HCT116 (cell line): Measurements from ENCODE around the gene AGAP1. TPM values are rescaled to one million over a fixed set of nuclear protein-coding genes. Genes with fewer than 3 reads are reported as not detected.

Experiments
- ATAC-seq: fragments of 200-7000 bp; cut with Tn5 transposase; 2 replicates; pipeline ENCODE4 v1.9.1; 2020; ENCODE audit warnings: mild to moderate bottlenecking, moderate library complexity
- BruUV-seq: library from RNA; stranded (reverse); fragments of 400-500 nt; replicated peaks from 2 replicates; lab custom pipeline; 2021; lab: Mats Ljungman, UMichigan
- CTCF ChIA-PET: fragments of 300-600 bp; sonication (Branson Sonifier 250); formaldehyde crosslinking; loops from one replicate; lab custom pipeline; 2021; ENCODE audit warnings: antibody characterized with exemption; lab: Charles Lee
- POLR2A ChIA-PET: fragments of 300-600, 350-600 bp; sonication (Branson Sonifier 250); formaldehyde crosslinking; loops from one replicate; lab custom pipeline; 2021; ENCODE audit warnings: antibody characterized with exemption; lab: Charles Lee
- RAD21 ChIA-PET, 2 experiments: fragments of 300-600 bp; sonication (Branson Sonifier 250); formaldehyde crosslinking; loops; one replicate each; lab custom pipeline; 2023; ENCODE audit warnings: low total read pairs in 2 of 2; ENCODE audit not compliant: uncharacterized antibody in 2 of 2, unreplicated experiment in 2 of 2, low non-redundant PET in 1 of 2; lab: Charles Lee
- DNase-seq: peaks from one replicate; pipeline ENCODE4 v3.0.0-alpha.2; 2010; ENCODE audit warnings: low read depth, low spot score
- H2AFZ ChIP-seq: fragments of 200-600 bp; shearing (Covaris generic), sonication (generic); 2 replicates; pipeline ENCODE4 v1.6.1; 2017; ENCODE audit warnings: low read depth, mixed run types, mixed read lengths, antibody characterized with exemption, low read length; ENCODE audit not compliant: poor library complexity, severe bottlenecking
- H3K27ac ChIP-seq: 2 replicates; pipeline ENCODE4 v1.5.1; 2012; ENCODE audit warnings: low read depth, low read length
- H3K27me3 ChIP-seq: fragments of 200-600 bp; sonication (generic); 2 replicates; pipeline ENCODE4 v1.6.1; 2016; ENCODE audit warnings: mixed run types, low read length, mixed read lengths; ENCODE audit not compliant: insufficient read depth
- H3K36me3 ChIP-seq, 2 experiments: fragments of 200-500 bp in 1 of 2; fragments of 200-600 bp in 1 of 2; sonication (Bioruptor generic) in 1 of 2; sonication (generic) in 1 of 2; 2 replicates each; pipeline versions ENCODE4 v1.5.1 to v1.6.1; 2014 to 2016; ENCODE audit warnings: low read length in 2 of 2, inconsistent platforms in 1 of 2, mixed read lengths in 1 of 2, mixed run types in 1 of 2; ENCODE audit not compliant: insufficient read depth in 2 of 2, control insufficient read depth in 1 of 2
- H3K4me1 ChIP-seq, 2 experiments: fragments of 200-600 bp in 1 of 2; sonication (generic) in 1 of 2; 2 replicates each; pipeline versions ENCODE4 v1.5.1 to v1.6.1; 2012 to 2017; ENCODE audit warnings: low read length in 2 of 2, inconsistent platforms in 1 of 2, mild to moderate bottlenecking in 1 of 2, mixed read lengths in 1 of 2, mixed run types in 1 of 2, moderate library complexity in 1 of 2; ENCODE audit not compliant: insufficient read depth in 2 of 2, control insufficient read depth in 1 of 2
- H3K4me2 ChIP-seq: fragments of 200-600 bp; sonication (generic); 2 replicates; pipeline ENCODE4 v1.6.1; 2017; ENCODE audit warnings: mixed run types, low read length, mixed read lengths
- H3K4me3 ChIP-seq, 2 experiments: fragments of 200-600 bp in 1 of 2; sonication (generic) in 1 of 2; replicated peaks in 1 of 2; 2 replicates each; pipeline ENCODE4 v1.5.1; 2011 to 2016; ENCODE audit warnings: low read length in 2 of 2, control low read depth in 1 of 2, low read depth in 1 of 2, mild to moderate bottlenecking in 1 of 2, mixed read lengths in 1 of 2, mixed run types in 1 of 2
- H3K79me2 ChIP-seq: fragments of 200-600 bp; sonication (generic); 2 replicates; pipeline ENCODE4 v1.6.1; 2017; ENCODE audit warnings: mild to moderate bottlenecking, mixed run types, low read length, moderate library complexity, mixed read lengths; ENCODE audit not compliant: insufficient read depth
- H3K9ac ChIP-seq: fragments of 200-600 bp; sonication (generic); 2 replicates; pipeline ENCODE4 v1.6.1; 2016; ENCODE audit warnings: low read length, mixed read lengths
- H3K9me2 ChIP-seq: fragments of 200-600 bp; sonication (generic), shearing (Covaris generic); 2 replicates; pipeline ENCODE4 v1.6.1; 2017; ENCODE audit warnings: mixed run types, mild to moderate bottlenecking, moderate library complexity; ENCODE audit not compliant: insufficient read depth
- H3K9me3 ChIP-seq, 2 experiments: fragments of 200-500 bp in 1 of 2; fragments of 200-600 bp in 1 of 2; sonication (Bioruptor generic) in 1 of 2; sonication (generic) in 1 of 2; 2 replicates each; pipeline ENCODE4 v1.6.1; 2014 to 2017; ENCODE audit warnings: low read length in 2 of 2, mixed read lengths in 2 of 2, inconsistent platforms in 1 of 2, low read depth in 1 of 2, mild to moderate bottlenecking in 1 of 2, mixed run types in 1 of 2, moderate library complexity in 1 of 2; ENCODE audit not compliant: control insufficient read depth in 1 of 2, insufficient read depth in 1 of 2
- H4K20me1 ChIP-seq: fragments of 200-600 bp; sonication (generic), shearing (Covaris generic); 2 replicates; pipeline ENCODE4 v1.6.1; 2017; ENCODE audit warnings: mixed run types, mild to moderate bottlenecking, moderate library complexity; ENCODE audit not compliant: insufficient read depth
- CBX3 ChIP-seq: IDR thresholded peaks from 2 replicates; pipeline ENCODE4 v1.6.1; 2012; ENCODE audit warnings: low read depth
- EZH2 ChIP-seq: fragments of 200-600 bp; sonication (generic); IDR thresholded peaks from 2 replicates; pipeline ENCODE4 v1.6.1; 2017; ENCODE audit warnings: antibody characterized with exemption, mixed run types
- EZH2phosphoT487 ChIP-seq: fragments of 200-600 bp; IDR thresholded peaks from 2 replicates; pipeline ENCODE4 v1.6.1; 2018; ENCODE audit warnings: antibody characterized with exemption, borderline replicate concordance
- FOSL1 ChIP-seq: IDR thresholded peaks from 2 replicates; pipeline ENCODE4 v1.6.1; 2012; ENCODE audit warnings: low read depth
- JUND ChIP-seq: IDR thresholded peaks from 2 replicates; pipeline ENCODE4 v1.6.1; 2012
- POLR2A ChIP-seq: IDR thresholded peaks from 2 replicates; pipeline ENCODE4 v1.7.0; 2011; ENCODE audit warnings: borderline replicate concordance; ENCODE audit not compliant: insufficient read depth, insufficient read length; ENCODE audit errors: extremely low read depth
- POLR2AphosphoS5 ChIP-seq: IDR thresholded peaks from 2 replicates; pipeline ENCODE4 v1.6.1; 2011; ENCODE audit warnings: mild to moderate bottlenecking, low read depth, low read length, moderate library complexity
- RAD21 ChIP-seq: IDR thresholded peaks from 2 replicates; pipeline ENCODE4 v1.6.1; 2012; ENCODE audit warnings: low read depth, mild to moderate bottlenecking
- SIN3A ChIP-seq: IDR thresholded peaks from 2 replicates; pipeline ENCODE4 v1.6.1; 2012; ENCODE audit warnings: low read depth
- SRF ChIP-seq: IDR thresholded peaks from 2 replicates; pipeline ENCODE4 v1.6.1; 2012; ENCODE audit warnings: low read depth
- TCF7L2 ChIP-seq: IDR thresholded peaks from 2 replicates; pipeline ENCODE4 v1.7.0; 2011; ENCODE audit warnings: borderline replicate concordance, inconsistent platforms; ENCODE audit not compliant: insufficient read depth, insufficient read length; ENCODE audit errors: extremely low read depth
- YY1 ChIP-seq: IDR thresholded peaks from 2 replicates; pipeline ENCODE4 v1.6.1; 2011; ENCODE audit warnings: low read length, low read depth, moderate library complexity, mild to moderate bottlenecking; ENCODE audit not compliant: insufficient replicate concordance; ENCODE audit errors: extremely low read depth
- ZNF274 ChIP-seq: fragments of 200-500 bp; sonication (Bioruptor generic); IDR thresholded peaks from 2 replicates; pipeline ENCODE4 v1.6.1; 2014; ENCODE audit warnings: mild to moderate bottlenecking, low read depth, low read length, inconsistent platforms
- intact Hi-C: fragments of 100-400 bp; cut with micrococcal nuclease; formaldehyde crosslinking; loops from 2 replicates; pipeline ENCODE4 v1.10.0; 2022
- total RNA-seq: library from RNA; stranded (reverse); gene quantifications from one replicate; pipeline ENCODE4 v1.2.1, GENCODE V29; 2021; ENCODE audit not compliant: unreplicated experiment
- TF ChIP-seq, protein P1 (sequence below): IDR thresholded peaks from 2 replicates; pipeline ENCODE4 v1.6.1; 2011; ENCODE audit warnings: mild to moderate bottlenecking, low read length, moderate library complexity; ENCODE audit not compliant: insufficient replicate concordance; ENCODE audit errors: extremely low read depth

The AGAP1 gene
- total RNA-seq, 1 experiment from 2014 or later = 43.8 TPM

DNA sequence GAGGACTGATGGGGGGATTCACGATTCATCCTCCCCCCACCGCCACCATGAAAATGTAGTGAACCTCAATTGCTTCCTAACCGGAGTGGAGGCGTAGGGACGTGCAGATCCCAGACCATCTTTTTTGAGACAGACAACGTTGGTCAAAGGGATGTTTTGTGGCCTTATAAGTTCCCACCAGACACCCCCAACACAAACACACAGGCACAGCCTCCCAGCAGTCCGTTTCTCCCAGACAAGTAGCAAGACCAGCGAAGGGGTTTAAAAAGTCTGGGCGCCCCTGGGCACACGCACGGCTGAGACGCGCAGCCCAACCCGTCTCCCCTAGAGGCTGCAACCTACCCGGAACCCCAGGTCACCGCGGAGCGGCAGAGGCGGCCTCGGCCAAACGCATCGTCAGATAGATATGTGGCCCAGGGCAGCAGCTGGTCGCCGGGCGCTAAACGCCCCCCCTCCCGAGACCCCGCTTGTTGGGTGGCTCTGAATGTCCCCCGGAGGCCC, 673.0 kb downstream of the AGAP1 start:
- H3K4me2 ChIP-seq = peak overlapping the region; percentile 95
- H3K4me3 ChIP-seq = peak overlapping the region; percentile 61 to 93
- peaks cover 0 to 27% of the 10 kb centered on the region in 2 experiments; a peak in 1 of 4 replicates for H3K4me1 ChIP-seq
- TF ChIP-seq RAD21 = no peak
- no peak for TF ChIP-seq EZH2phosphoT487
- no peak for TF ChIP-seq SIN3A
- no peak for TF ChIP-seq YY1
- no peak for TF ChIP-seq EZH2
- TF ChIP-seq, all 23 proteins: peak for 0
- TSS peak; percentile 32 for BruUV-seq
- H2AFZ ChIP-seq = peak overlapping the region; percentile 88
- H3K9me2 ChIP-seq = no peaks in the 10 kb centered on the region
- peak overlapping the region; percentile 87; the same call in 1 of the 2 replicates for H3K27ac ChIP-seq
- intact Hi-C loops = no loop called here
- peaks cover 37% of the 10 kb centered on the region for H3K79me2 ChIP-seq
- H3K9ac ChIP-seq = peak overlapping the region; percentile 95
- POLR2A ChIA-PET = no interaction called here
- DNase-seq = no peak
- H3K27me3 ChIP-seq = no peaks in the 10 kb centered on the region
- CTCF ChIA-PET = no interaction called here
- no peaks in the 10 kb centered on the region; the same call in 1 of the 2 replicates for H4K20me1 ChIP-seq
- ATAC-seq = peak; percentile 21
- no peaks in the 10 kb centered on the region for H3K9me3 ChIP-seq
- RAD21 ChIA-PET = no interaction called here
- H3K36me3 ChIP-seq = peaks cover 0 to 21% of the 10 kb centered on the region in 2 experiments; a peak in 1 of 4 replicates

DNA sequence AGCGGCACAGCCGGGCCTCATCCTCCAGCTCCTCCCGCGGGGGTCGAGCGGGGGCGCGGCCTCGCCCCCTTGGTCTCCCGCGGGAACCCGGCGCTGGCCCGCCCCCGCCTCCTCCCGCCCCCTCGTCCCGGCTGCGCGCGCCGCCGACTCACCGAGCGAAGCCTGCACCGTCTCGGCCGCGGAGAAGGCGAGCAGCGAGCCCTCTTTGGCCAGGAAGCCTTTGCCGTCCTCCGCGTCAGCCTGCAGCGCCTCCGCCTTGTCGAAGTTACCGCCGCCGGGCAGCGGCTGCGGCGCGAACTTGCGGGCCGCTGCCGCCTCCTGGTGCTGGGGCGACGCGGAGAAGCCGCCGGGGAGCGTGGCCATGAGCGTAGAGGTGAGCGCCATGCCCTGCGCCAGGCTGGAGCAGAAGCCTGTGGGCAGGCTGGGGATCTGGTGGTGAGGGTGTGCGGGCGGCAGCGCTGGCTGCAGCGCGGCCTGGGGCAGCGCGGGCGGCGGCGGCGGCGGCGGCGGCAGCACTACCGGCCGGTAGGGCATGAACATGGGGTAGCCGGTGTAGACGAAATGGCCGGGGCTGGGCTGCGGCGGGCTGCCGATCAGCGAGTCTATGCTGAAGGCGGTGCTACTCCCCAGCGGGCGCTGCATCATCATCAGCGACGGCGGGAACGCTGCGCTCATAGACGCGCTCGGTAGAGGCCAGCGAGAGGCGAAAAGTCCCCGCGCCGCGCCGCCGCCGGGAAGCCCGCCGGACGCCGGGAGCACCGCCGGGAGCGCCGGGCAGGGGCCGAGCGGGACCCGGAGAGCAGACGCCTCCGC, 673.7 kb downstream of the AGAP1 start:
- POLR2A ChIA-PET = no interaction called here
- TF ChIP-seq POLR2AphosphoS5 (no peak; the same call in 1 of the 2 replicates), TCF7L2 (no peak), FOSL1 (no peak), JUND (no peak), RAD21 (no peak; the same call in 1 of the 2 replicates), EZH2 (no peak), ZNF274 (no peak), CBX3 (no peak), SRF (no peak), POLR2A (peak; percentile 31)
- TF ChIP-seq, protein P1, sequence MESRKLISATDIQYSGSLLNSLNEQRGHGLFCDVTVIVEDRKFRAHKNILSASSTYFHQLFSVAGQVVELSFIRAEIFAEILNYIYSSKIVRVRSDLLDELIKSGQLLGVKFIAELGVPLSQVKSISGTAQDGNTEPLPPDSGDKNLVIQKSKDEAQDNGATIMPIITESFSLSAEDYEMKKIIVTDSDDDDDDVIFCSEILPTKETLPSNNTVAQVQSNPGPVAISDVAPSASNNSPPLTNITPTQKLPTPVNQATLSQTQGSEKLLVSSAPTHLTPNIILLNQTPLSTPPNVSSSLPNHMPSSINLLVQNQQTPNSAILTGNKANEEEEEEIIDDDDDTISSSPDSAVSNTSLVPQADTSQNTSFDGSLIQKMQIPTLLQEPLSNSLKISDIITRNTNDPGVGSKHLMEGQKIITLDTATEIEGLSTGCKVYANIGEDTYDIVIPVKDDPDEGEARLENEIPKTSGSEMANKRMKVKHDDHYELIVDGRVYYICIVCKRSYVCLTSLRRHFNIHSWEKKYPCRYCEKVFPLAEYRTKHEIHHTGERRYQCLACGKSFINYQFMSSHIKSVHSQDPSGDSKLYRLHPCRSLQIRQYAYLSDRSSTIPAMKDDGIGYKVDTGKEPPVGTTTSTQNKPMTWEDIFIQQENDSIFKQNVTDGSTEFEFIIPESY = no peak

More for the DNA sequence above, 673.7 kb downstream of the AGAP1 start:
- intact Hi-C loops = no loop called here
- ChIA-PET RAD21 (no interaction called here), CTCF (interaction anchor here (1.3 to 1.9 kb wide), 3 partner anchors 10 to 24 kb away, joined by 7 to 16 read pairs (median 10); no protein-coding TSS in a partner anchor)
- ATAC-seq = peak; percentile 60
- Histone ChIP-seq H2AFZ (peak overlapping the region; percentile 88), H4K20me1 (no peaks in the 10 kb centered on the region; the same call in 1 of the 2 replicates), H3K9me3 (no peaks in the 10 kb centered on the region), H3K9me2 (no peaks in the 10 kb centered on the region), H3K9ac (peak overlapping the region; percentile 95), H3K4me1 (peaks cover 0 to 27% of the 10 kb centered on the region in 2 experiments; a peak in 1 of 4 replicates), H3K27me3 (no peaks in the 10 kb centered on the region), H3K4me2 (peak overlapping the region; percentile 95), H3K4me3 (peak overlapping the region; percentile 61 to 93), H3K36me3 (peaks cover 0 to 21% of the 10 kb centered on the region in 2 experiments; a peak in 1 of 4 replicates), H3K79me2 (peaks cover 42% of the 10 kb centered on the region), H3K27ac (peak overlapping the region; percentile 87)
- no TSS peak for BruUV-seq
- DNase-seq = no peak
